Neuron (in vitro differentiated cells): Measurements from ENCODE around the gene TGFBI.

Experiments used
- H2AFZ ChIP-seq: one replicate; pipeline ENCODE4 v1.6.1; 2013; ENCODE audit warnings: low read depth, mild to moderate bottlenecking, inconsistent platforms, low read length, moderate library complexity
- H3K27me3 ChIP-seq: one replicate; pipeline ENCODE4 v1.6.1; 2013; ENCODE audit warnings: low read length; ENCODE audit not compliant: insufficient read depth
- H3K36me3 ChIP-seq: one replicate; pipeline ENCODE4 v1.6.1; 2013; ENCODE audit warnings: low read length; ENCODE audit not compliant: insufficient read depth
- H3K4me1 ChIP-seq: one replicate; pipeline ENCODE4 v1.6.1; 2013; ENCODE audit warnings: low read length; ENCODE audit not compliant: insufficient read depth
- H3K4me3 ChIP-seq: 2 replicates; pipeline ENCODE4 v1.5.1; 2013; ENCODE audit warnings: mild to moderate bottlenecking, low read length, moderate library complexity
- H3K9me3 ChIP-seq: one replicate; pipeline ENCODE4 v1.6.1; 2013; ENCODE audit warnings: low read length

TGFBI gene

GRCh38 chr5:136075466-136075891 is 46.7 kb downstream of the TGFBI start:
- peaks cover 23% of the 10 kb centered on the region for H3K27me3 ChIP-seq
- no peak overlapping the region for H3K4me3 ChIP-seq
- H2AFZ ChIP-seq: no peak overlapping the region
- H3K36me3 ChIP-seq: no peaks in the 10 kb centered on the region
- H3K4me1 ChIP-seq: no peaks in the 10 kb centered on the region
- H3K9me3 ChIP-seq: no peaks in the 10 kb centered on the region

- Histone ChIP-seq H2AFZ (no peak overlapping the region), H3K9me3 (no peaks in the 10 kb centered on the region), H3K36me3 (no peaks in the 10 kb centered on the region), H3K4me3 (no peak overlapping the region), H3K27me3 (peaks cover 23% of the 10 kb centered on the region), H3K4me1 (no peaks in the 10 kb centered on the region)
These were observed 47.3 kb downstream of the TGFBI start for GRCh38 chr5:136076067-136076466.

GRCh38 chr5:136076881-136077445 is 48.2 kb downstream of the TGFBI start:
- Histone ChIP-seq H3K4me1 (no peaks in the 10 kb centered on the region), H3K4me3 (no peak overlapping the region), H3K36me3 (no peaks in the 10 kb centered on the region), H3K9me3 (no peaks in the 10 kb centered on the region), H3K27me3 (peaks cover 23% of the 10 kb centered on the region), H2AFZ (no peak overlapping the region)

- no peaks in the 10 kb centered on the region for H3K4me1 ChIP-seq
- peaks cover 30% of the 10 kb centered on the region for H3K27me3 ChIP-seq
- H3K9me3 ChIP-seq: no peaks in the 10 kb centered on the region
- peak overlapping the region; percentile 41 for H3K4me3 ChIP-seq
- H3K36me3 ChIP-seq: no peaks in the 10 kb centered on the region
- H2AFZ ChIP-seq: no peak overlapping the region
These were observed 50.6 kb downstream of the TGFBI start for GRCh38 chr5:136079195-136079985.

GRCh38 chr5:136080113-136080482 is 51.3 kb downstream of the TGFBI start:
- Histone ChIP-seq H3K4me1 (no peaks in the 10 kb centered on the region), H3K9me3 (no peaks in the 10 kb centered on the region)

GRCh38 chr5:136080483-136081216 is 51.9 kb downstream of the TGFBI start:
- H2AFZ ChIP-seq: peak overlapping the region; percentile 60
- H3K4me1 ChIP-seq: no peaks in the 10 kb centered on the region
- H3K36me3 ChIP-seq: no peaks in the 10 kb centered on the region
- no peaks in the 10 kb centered on the region for H3K9me3 ChIP-seq
- peak overlapping the region; percentile 41 for H3K4me3 ChIP-seq
- peaks cover 30% of the 10 kb centered on the region for H3K27me3 ChIP-seq

More at GRCh38 chr5:136080113-136080482, 51.3 kb downstream of the TGFBI start:
- H3K27me3 ChIP-seq: peaks cover 30% of the 10 kb centered on the region
- H2AFZ ChIP-seq: no peak overlapping the region
- peak overlapping the region; percentile 41 for H3K4me3 ChIP-seq
- no peaks in the 10 kb centered on the region for H3K36me3 ChIP-seq

GRCh38 chr5:136081217-136081591 is 52.4 kb downstream of the TGFBI start:
- peak overlapping the region; percentile 60 for H2AFZ ChIP-seq
- no peaks in the 10 kb centered on the region for H3K9me3 ChIP-seq
- peaks cover 30% of the 10 kb centered on the region for H3K27me3 ChIP-seq
- H3K4me3 ChIP-seq: peak overlapping the region; percentile 41
- H3K4me1 ChIP-seq: no peaks in the 10 kb centered on the region
- H3K36me3 ChIP-seq: no peaks in the 10 kb centered on the region

- H3K36me3 ChIP-seq: no peaks in the 10 kb centered on the region
- H2AFZ ChIP-seq: no peak overlapping the region
- no peaks in the 10 kb centered on the region for H3K4me1 ChIP-seq
- H3K4me3 ChIP-seq: no peak overlapping the region
- no peaks in the 10 kb centered on the region for H3K9me3 ChIP-seq
- H3K27me3 ChIP-seq: peaks cover 25% of the 10 kb centered on the region
These were observed 53.8 kb downstream of the TGFBI start for GRCh38 chr5:136082390-136083193.

GRCh38 chr5:136084698-136085097 is 55.9 kb downstream of the TGFBI start:
- Histone ChIP-seq H3K36me3 (no peaks in the 10 kb centered on the region), H3K4me3 (no peak overlapping the region), H3K4me1 (no peaks in the 10 kb centered on the region), H3K27me3 (peaks cover 8% of the 10 kb centered on the region), H3K9me3 (no peaks in the 10 kb centered on the region), H2AFZ (no peak overlapping the region)

- no peak overlapping the region for H2AFZ ChIP-seq
- H3K27me3 ChIP-seq: peaks cover 15% of the 10 kb centered on the region
- no peaks in the 10 kb centered on the region for H3K36me3 ChIP-seq
These were observed 58.2 kb downstream of the TGFBI start for GRCh38 chr5:136086783-136087566.

GRCh38 chr5:136087961-136088871 is 59.4 kb downstream of the TGFBI start:
- H3K9me3 ChIP-seq: no peaks in the 10 kb centered on the region
- H3K4me1 ChIP-seq: no peaks in the 10 kb centered on the region
- H3K4me3 ChIP-seq: no peak overlapping the region
- H2AFZ ChIP-seq: no peak overlapping the region
- H3K27me3 ChIP-seq: peaks cover 11% of the 10 kb centered on the region
- H3K36me3 ChIP-seq: no peaks in the 10 kb centered on the region

More at GRCh38 chr5:136086783-136087566, 58.2 kb downstream of the TGFBI start:
- Histone ChIP-seq H3K9me3 (no peaks in the 10 kb centered on the region), H3K4me3 (no peak overlapping the region), H3K4me1 (no peaks in the 10 kb centered on the region)
